Uterus (tissue), 4 donors: Measurements from ENCODE around the gene C1QTNF6. TPM values are rescaled to one million over a fixed set of nuclear protein-coding genes. Genes with fewer than 3 reads are reported as not detected.

ENCODE experiments used
- DNase-seq, 2 donors: peaks; one replicate each; pipeline ENCODE4 v3.0.0-alpha.2; 2019 to 2020
- H3K27ac ChIP-seq, 2 donors: fragments of 200-600 bp; sonication (generic); 1 replicate in 1 of 2; 2 replicates in 1 of 2; pipeline ENCODE4 v1.5.1; 2016 to 2018
- H3K27me3 ChIP-seq, 2 donors: fragments of 200-600 bp; sonication (generic); one replicate each; pipeline ENCODE4 v1.5.1; 2018 to 2019; ENCODE audit warnings: control low read depth in 1 of 2
- H3K36me3 ChIP-seq, 2 donors: fragments of 200-600 bp; sonication (generic); one replicate each; pipeline ENCODE4 v1.5.1; 2019; ENCODE audit warnings: control low read depth in 1 of 2
- H3K4me1 ChIP-seq, 2 donors: fragments of 200-600 bp; sonication (generic); one replicate each; pipeline ENCODE4 v1.5.1; 2018 to 2019; ENCODE audit warnings: control low read depth in 1 of 2
- H3K4me3 ChIP-seq, 2 donors: fragments of 200-600 bp; sonication (generic); 1 replicate in 1 of 2; 2 replicates in 1 of 2; pipeline ENCODE4 v1.5.1; 2018 to 2019; ENCODE audit warnings: mild to moderate bottlenecking in 1 of 2
- H3K9me3 ChIP-seq, 2 donors: fragments of 200-600 bp; sonication (generic); one replicate each; pipeline ENCODE4 v1.5.1; 2019; ENCODE audit warnings: control low read depth in 1 of 2
- CTCF ChIP-seq, 4 experiments: fragments of 200-600 bp in 2 of 4; fragments of 450-650 bp in 2 of 4; sonication (generic) in 2 of 4; IDR thresholded peaks; one replicate each; pipeline ENCODE4 v1.5.1; 2016 to 2019; ENCODE audit warnings: antibody characterized with exemption in 4 of 4, mild to moderate bottlenecking in 2 of 4, moderate library complexity in 1 of 4
- POLR2A ChIP-seq, 2 donors: fragments of 450-650 bp; IDR thresholded peaks; one replicate each; pipeline ENCODE4 v1.6.1; 2016; ENCODE audit warnings: antibody characterized with exemption in 2 of 2, mild to moderate bottlenecking in 1 of 2, moderate library complexity in 1 of 2
- intact Hi-C: fragments of 100-400 bp; cut with DNase I; formaldehyde crosslinking; loops from one replicate; pipeline ENCODE4 v1.15.1; 2023; ENCODE audit warnings: low total_unique reads
- total RNA-seq, 4 donors: library from RNA; depleted of rRNA in 3 of 4; stranded (reverse); fragments of >200 nt in 3 of 4; gene quantifications; one replicate each; pipeline versions ENCODE4 v1.1.0 to v1.2.4, GENCODE V29; 2014 to 2023
- donor health status: DM: yes; HTN: yes; CAD: no.

The C1QTNF6 gene
- total RNA-seq, 4 donors from 2014 or later: 0.29 to 16.0 (median 3.1) TPM

- no peaks in the 10 kb centered on the region for H3K36me3 ChIP-seq
- no peaks in the 10 kb centered on the region for H3K4me1 ChIP-seq
- DNase-seq: no peak
- H3K27me3 ChIP-seq: no peaks in the 10 kb centered on the region
- peak overlapping the region; percentile 0 to 6 for H3K4me3 ChIP-seq
- peak overlapping the region in 1 of 2 donors; percentile 49 for H3K27ac ChIP-seq
- intact Hi-C loops: no loop called here
- no peaks in the 10 kb centered on the region for H3K9me3 ChIP-seq
- TF ChIP-seq POLR2A (IDR thresholded peaks at IDR 0.05) (no peak), CTCF (IDR thresholded peaks at IDR 0.05) (no peak)
Observed at GRCh38 chr22:37211866-37212173, 23.8 kb upstream of the C1QTNF6 start.

- intact Hi-C loops: no loop called here
- Histone ChIP-seq H3K4me1 (no peaks in the 10 kb centered on the region), H3K27ac (peak overlapping the region in 1 of 2 donors; percentile 49), H3K36me3 (no peaks in the 10 kb centered on the region), H3K9me3 (no peaks in the 10 kb centered on the region), H3K4me3 (peak overlapping the region in 1 of 2 donors; percentile 6), H3K27me3 (no peaks in the 10 kb centered on the region)
- DNase-seq: peak in 1 of 2 donors; percentile 12
- TF ChIP-seq POLR2A (IDR thresholded peaks at IDR 0.05): no peak
- no peak for TF ChIP-seq CTCF (IDR thresholded peaks at IDR 0.05)
Observed at GRCh38 chr22:37211075-37211865, 23.2 kb upstream of the C1QTNF6 start.

GRCh38 chr22:37210041-37210803, 22.2 kb upstream of the C1QTNF6 start:
- DNase-seq: peak in 1 of 2 donors; percentile 21
- intact Hi-C loops: no loop called here
- H3K36me3 ChIP-seq: no peaks in the 10 kb centered on the region

DNA sequence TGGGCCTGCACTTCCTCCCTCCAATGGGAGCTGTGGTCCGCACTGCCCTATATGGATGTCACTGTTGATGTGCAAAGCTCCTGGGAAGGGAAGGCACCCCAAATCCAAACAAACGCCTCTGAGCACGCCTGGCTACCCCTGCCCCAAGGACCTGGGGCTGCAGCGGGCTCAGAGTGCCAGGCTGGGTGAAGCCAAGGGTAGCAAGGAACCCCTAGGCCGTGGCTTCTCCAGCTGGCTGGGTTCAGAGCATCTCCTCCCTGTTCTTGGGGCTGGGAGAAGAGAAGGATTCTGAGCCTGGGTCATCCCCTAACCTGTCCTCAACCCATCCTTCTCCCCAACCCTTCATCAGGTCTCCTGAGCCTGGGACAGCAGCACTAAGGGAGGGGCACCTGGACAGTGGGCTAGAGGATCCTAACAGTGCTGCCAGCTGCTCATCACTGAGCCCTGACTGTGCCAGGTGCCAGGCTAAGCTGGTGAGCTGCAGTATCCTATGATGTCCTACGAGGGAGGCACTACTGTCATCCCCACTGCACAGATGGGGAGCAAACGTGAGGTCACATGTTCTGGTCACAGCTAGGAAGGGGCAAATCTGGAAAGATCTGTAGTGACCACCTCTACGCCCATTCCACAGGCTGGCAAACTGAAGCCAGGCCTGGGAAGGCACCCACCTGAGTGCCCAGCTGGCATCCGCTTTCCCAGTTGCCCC, 21.2 kb upstream of the C1QTNF6 start:
- H3K27ac ChIP-seq: no peak overlapping the region
- H3K4me3 ChIP-seq: no peak overlapping the region
- TF ChIP-seq POLR2A (IDR thresholded peaks at IDR 0.05): no peak
- no peak for TF ChIP-seq CTCF (IDR thresholded peaks at IDR 0.05)
- intact Hi-C loops: no loop called here
- peak in 1 of 2 donors; percentile 11 for DNase-seq
- H3K36me3 ChIP-seq: no peaks in the 10 kb centered on the region
- no peaks in the 10 kb centered on the region for H3K9me3 ChIP-seq
- no peaks in the 10 kb centered on the region for H3K4me1 ChIP-seq
- H3K27me3 ChIP-seq: no peaks in the 10 kb centered on the region

More at GRCh38 chr22:37210041-37210803, 22.2 kb upstream of the C1QTNF6 start:
- Histone ChIP-seq H3K4me1 (no peaks in the 10 kb centered on the region), H3K27me3 (no peaks in the 10 kb centered on the region), H3K9me3 (no peaks in the 10 kb centered on the region), H3K4me3 (no peak overlapping the region), H3K27ac (no peak overlapping the region)
- TF ChIP-seq POLR2A (IDR thresholded peaks at IDR 0.05) (no peak), CTCF (IDR thresholded peaks at IDR 0.05) (no peak)
